SK-N-SH (cell line): Measurements from ENCODE around the gene SEC62. TPM values are rescaled to one million over a fixed set of nuclear protein-coding genes. Genes with fewer than 3 reads are reported as not detected.

Source experiments
- CTCF ChIA-PET: fragments of 300-600, 350-600 bp; formaldehyde crosslinking; extraction: SDS; loops from one replicate; lab custom pipeline; 2021; lab: Yijun Ruan, JAX
- POLR2A ChIA-PET: fragments of 350-600 bp; sonication (Branson Sonifier 250); formaldehyde crosslinking; extraction: SDS; loops from one replicate; lab custom pipeline; 2020; ENCODE audit warnings: antibody characterized with exemption, inconsistent platforms; lab: Yijun Ruan, JAX
- DNase-seq: peaks from one replicate; pipeline ENCODE4 v3.0.0; 2012
- H2AFZ ChIP-seq: fragments of 200-600 bp; sonication (generic); 2 replicates; pipeline ENCODE4 v1.8.1; 2016; ENCODE audit warnings: antibody characterized with exemption, mild to moderate bottlenecking, low read depth
- H3F3A ChIP-seq: fragments of 200-600 bp; sonication (generic); replicated peaks from 2 replicates; pipeline ENCODE3; 2016; ENCODE audit warnings: antibody characterized with exemption, mild to moderate bottlenecking; ENCODE audit not compliant: insufficient read depth
- H3K27ac ChIP-seq, 2 experiments: fragments of 200-500 bp in 1 of 2; fragments of 200-600 bp in 1 of 2; sonication (Bioruptor generic) in 1 of 2; sonication (generic), shearing (Covaris generic) in 1 of 2; 2 replicates each; pipeline versions ENCODE4 v1.5.1 to v1.6.1; 2014 to 2016; ENCODE audit warnings: low read depth in 2 of 2, inconsistent platforms in 1 of 2, low read length in 1 of 2, mild to moderate bottlenecking in 1 of 2, mixed read lengths in 1 of 2
- H3K27me3 ChIP-seq: fragments of 200-600 bp; sonication (generic), shearing (Covaris generic); 2 replicates; pipeline ENCODE4 v1.6.1; 2016; ENCODE audit warnings: mixed run types; ENCODE audit not compliant: insufficient read depth
- H3K36me3 ChIP-seq, 2 experiments: fragments of 200-500 bp in 1 of 2; fragments of 200-600 bp in 1 of 2; sonication (Bioruptor generic) in 1 of 2; sonication (generic) in 1 of 2; replicated peaks in 1 of 2; 2 replicates each; pipeline versions ENCODE3 to v1.5.1; 2014 to 2016; ENCODE audit warnings: low read length in 1 of 2, mild to moderate bottlenecking in 1 of 2; ENCODE audit not compliant: insufficient read depth in 2 of 2, control insufficient read depth in 1 of 2
- H3K4me1 ChIP-seq, 2 experiments: fragments of 200-500 bp in 1 of 2; fragments of 200-600 bp in 1 of 2; sonication (Bioruptor generic) in 1 of 2; sonication (generic), shearing (Covaris generic) in 1 of 2; 2 replicates each; pipeline versions ENCODE4 v1.5.1 to v1.6.1; 2014 to 2016; ENCODE audit warnings: low read depth in 1 of 2, low read length in 1 of 2, mixed run types in 1 of 2; ENCODE audit not compliant: insufficient read depth in 2 of 2, control insufficient read depth in 1 of 2
- H3K4me2 ChIP-seq: fragments of 200-600 bp; sonication (generic), shearing (Covaris generic); 2 replicates; pipeline ENCODE4 v1.6.1; 2017; ENCODE audit warnings: mixed run types
- H3K4me3 ChIP-seq, 2 experiments: fragments of 200-500 bp in 1 of 2; fragments of 200-600 bp in 1 of 2; sonication (Bioruptor generic) in 1 of 2; sonication (generic), shearing (Covaris generic) in 1 of 2; 2 replicates each; pipeline versions ENCODE4 v1.5.1 to v1.8.1; 2014 to 2016; ENCODE audit warnings: low read depth in 2 of 2, inconsistent platforms in 1 of 2, low read length in 1 of 2, mild to moderate bottlenecking in 1 of 2, mixed read lengths in 1 of 2, moderate library complexity in 1 of 2
- H3K79me2 ChIP-seq: fragments of 200-600 bp; sonication (generic); 2 replicates; pipeline ENCODE4 v1.8.1; 2017; ENCODE audit warnings: mild to moderate bottlenecking; ENCODE audit not compliant: insufficient read depth
- H3K9ac ChIP-seq: fragments of 200-600 bp; sonication (generic); 2 replicates; pipeline ENCODE4 v1.6.1; 2017; ENCODE audit warnings: mixed run types
- H3K9me2 ChIP-seq: fragments of 200-600 bp; sonication (generic); 2 replicates; pipeline ENCODE4 v1.6.1; 2017; ENCODE audit warnings: mixed run types
- H3K9me3 ChIP-seq: fragments of 200-600 bp; sonication (generic); 2 replicates; pipeline ENCODE4 v1.6.1; 2017; ENCODE audit warnings: mixed run types, mild to moderate bottlenecking, moderate library complexity
- H4K20me1 ChIP-seq: fragments of 200-600 bp; sonication (generic); 2 replicates; pipeline ENCODE4 v1.6.1; 2017; ENCODE audit warnings: mild to moderate bottlenecking, mixed run types; ENCODE audit not compliant: insufficient read depth
- CHD2 ChIP-seq: fragments of 150-350 bp; IDR thresholded peaks from 2 replicates; pipeline ENCODE4 v1.6.1; 2018; ENCODE audit warnings: low read length; ENCODE audit not compliant: partially characterized antibody
- CTCF ChIP-seq: fragments of 200-600 bp; sonication (generic); IDR thresholded peaks from 2 replicates; pipeline ENCODE4 v1.6.1; 2017; ENCODE audit warnings: antibody characterized with exemption, mild to moderate bottlenecking, moderate library complexity
- ELF1 ChIP-seq: IDR thresholded peaks from 2 replicates; pipeline ENCODE4 v1.4.0; 2012
- EP300 ChIP-seq, 2 experiments: IDR thresholded peaks; 2 replicates each; pipeline versions ENCODE4 v1.4.0 to v1.6.1; 2012; ENCODE audit warnings: borderline replicate concordance in 1 of 2, low read depth in 1 of 2, low read length in 1 of 2
- FOSL2 ChIP-seq: IDR thresholded peaks from 2 replicates; pipeline ENCODE4 v1.4.0; 2012; ENCODE audit warnings: low read depth, mild to moderate bottlenecking, moderate library complexity, borderline replicate concordance
- FOXJ3 ChIP-seq: sonication (generic); formaldehyde crosslinking; IDR thresholded peaks from 2 replicates; pipeline ENCODE4 v1.5.1; 2020; ENCODE audit warnings: mild to moderate bottlenecking, missing genetic modification reagents
- FOXM1 ChIP-seq: IDR thresholded peaks from 2 replicates; pipeline ENCODE4 v1.4.0; 2012; ENCODE audit warnings: low read depth, mild to moderate bottlenecking
- GABPA ChIP-seq: IDR thresholded peaks from 2 replicates; pipeline ENCODE4 v1.4.0; 2012; ENCODE audit warnings: low read depth, mild to moderate bottlenecking
- GATA2 ChIP-seq: sonication (generic); formaldehyde crosslinking; IDR thresholded peaks from 2 replicates; pipeline ENCODE4 v1.5.0; 2020; ENCODE audit warnings: mild to moderate bottlenecking, missing genetic modification reagents
- IRF3 ChIP-seq: fragments of 150-350 bp; IDR thresholded peaks from 2 replicates; pipeline ENCODE4 v1.6.1; 2016; ENCODE audit warnings: mild to moderate bottlenecking, low read depth, low read length
- MXI1 ChIP-seq: IDR thresholded peaks from 2 replicates; pipeline ENCODE4 v1.6.1; 2012; ENCODE audit warnings: mild to moderate bottlenecking, low read depth, low read length, improper control_type of control experiment
- NFIC ChIP-seq: IDR thresholded peaks from 2 replicates; pipeline ENCODE4 v1.4.0; 2012; ENCODE audit warnings: borderline replicate concordance
- PBX3 ChIP-seq: IDR thresholded peaks from 2 replicates; pipeline ENCODE4; 2012
- RAD21 ChIP-seq: IDR thresholded peaks from 2 replicates; pipeline ENCODE4 v1.6.1; 2012; ENCODE audit warnings: mild to moderate bottlenecking, low read length
- RCOR1 ChIP-seq: fragments of 150-350 bp; IDR thresholded peaks from 2 replicates; pipeline ENCODE4 v1.6.1; 2017; ENCODE audit warnings: antibody characterized with exemption, low read length
- TAF1 ChIP-seq: IDR thresholded peaks from 2 replicates; pipeline ENCODE4 v1.6.1; 2012; ENCODE audit warnings: low read depth, mild to moderate bottlenecking, low read length, moderate library complexity, borderline replicate concordance
- TCF12 ChIP-seq: IDR thresholded peaks from 2 replicates; pipeline ENCODE4 v1.4.0; 2012
- YY1 ChIP-seq: IDR thresholded peaks from 2 replicates; pipeline ENCODE4 v1.4.0; 2012; ENCODE audit warnings: low read depth, mild to moderate bottlenecking
- WGBS: methylation state at CpG from one replicate; pipeline ENCODE4 v1.1.6; 2017; ENCODE audit warnings: low lambda C conversion rate; 5-methylcytosine and 5-hydroxymethylcytosine counted together
- polyA plus RNA-seq, 3 experiments: library from polyadenylated mRNA; depleted of rRNA; stranded (reverse); fragments of >200 nt; gene quantifications; 2 replicates each; pipeline ENCODE4 v1.2.3, GENCODE V29; 2012

Gene SEC62
- polyA plus RNA-seq, 1 of the 3 experiments (the other 2 are of a cell fraction) = 15.0 TPM

GRCh38 chr3:169966428-169966950, at the start of gene SEC62 (continued):
- TF ChIP-seq CTCF = peak; percentile 46
- TF ChIP-seq TCF12 = peak; percentile 18; the same call in 1 of the 2 replicates
- TF ChIP-seq FOXM1 = no peak
- no peak for TF ChIP-seq FOXJ3
- no peak for TF ChIP-seq PBX3
- 0 out of 2 replicates have a peak, but pooled peaks have one; percentile 54 for TF ChIP-seq MXI1
- no peak for TF ChIP-seq ELF1
- TF ChIP-seq IRF3 = no peak
- TF ChIP-seq FOSL2 = no peak
- TF ChIP-seq YY1 = peak; percentile 94
- no peak for TF ChIP-seq GABPA
- TF ChIP-seq RAD21 = peak; percentile 66
- TF ChIP-seq, all 33 proteins: peak for 17

- Histone ChIP-seq H3K9me2 (no peaks in the 10 kb centered on the region), H4K20me1 (no peaks in the 10 kb centered on the region), H3F3A (no peaks in the 10 kb centered on the region), H3K4me1 (peaks cover 0 to 2% of the 10 kb centered on the region in 2 experiments; a peak in 1 of 4 replicates), H2AFZ (no peak overlapping the region), H3K27ac (peak overlapping the region in 1 of 2 experiments; percentile 35; a peak in 1 of 4 replicates), H3K4me3 (no peak overlapping the region), H3K9me3 (no peaks in the 10 kb centered on the region), H3K27me3 (no peaks in the 10 kb centered on the region), H3K9ac (no peak overlapping the region), H3K36me3 (no peaks in the 10 kb centered on the region), H3K79me2 (no peaks in the 10 kb centered on the region), H3K4me2 (no peak overlapping the region)
- 30% methylated on average over 8 of the region's 8 CpGs for WGBS
- no peak for TF ChIP-seq GATA2
- TF ChIP-seq TAF1 = no peak
- TF ChIP-seq CHD2 = peak; percentile 66
- no peak for TF ChIP-seq GABPA
- TF ChIP-seq NFIC = peak; percentile 53
- no peak for TF ChIP-seq YY1
- peak in 1 of 2 experiments; percentile 28; a peak in 1 of 4 replicates for TF ChIP-seq EP300 (IDR thresholded peaks at IDR 0.05; ENCODE audit: borderline replicate concordance in 1 of 2, low read depth in 1 of 2, low read length in 1 of 2)
- TF ChIP-seq MXI1 = peak; percentile 31; the same call in 1 of the 2 replicates
- TF ChIP-seq RCOR1 = peak; percentile 82
- CTCF ChIA-PET = interaction anchor here (1.0 to 1.4 kb wide), 3 partner anchors 36 to 60 kb away, joined by 3 read pairs; partner anchors contain the start of gene SEC62
- peak; percentile 76 for DNase-seq
- POLR2A ChIA-PET = no interaction called here
These were observed 43.4 kb upstream of the SEC62 start for GRCh38 chr3:169923189-169923588.
